HG02623 (cell line): Measurements from ENCODE around the gene IGSF1.
"Not testable (repeated sequence)": the region's sequence is repeated elsewhere in the genome, so short reads cannot be mapped to it uniquely, and the experiment has no call there.

Experiments used
- ATAC-seq: cut with Tn5 transposase; IDR thresholded peaks from one replicate; pipeline ENCODE4 v1.9.1; 2021; ENCODE audit warnings: moderate library complexity; ENCODE audit not compliant: unreplicated experiment

IGSF1 gene

GRCh38 chrX:131273011-131273410 lies 16.1 kb downstream of the IGSF1 start:
- no peak for ATAC-seq

GRCh38 chrX:131271826-131272225 lies 17.3 kb downstream of the IGSF1 start:
- ATAC-seq = no peak

GRCh38 chrX:131271274-131271673 lies 17.8 kb downstream of the IGSF1 start:
- no peak for ATAC-seq

GRCh38 chrX:131270080-131270479 lies 19.0 kb downstream of the IGSF1 start:
- no peak for ATAC-seq

GRCh38 chrX:131264665-131265064 lies 24.4 kb downstream of the IGSF1 start:
- no peak for ATAC-seq

- ATAC-seq = no peak
Measured at GRCh38 chrX:131264053-131264452, 25.1 kb downstream of the IGSF1 start.

- ATAC-seq = no peak
Measured at GRCh38 chrX:131262738-131263679, 26.1 kb downstream of the IGSF1 start.

GRCh38 chrX:131262200-131262599 lies 26.9 kb downstream of the IGSF1 start:
- ATAC-seq = no peak

GRCh38 chrX:131257367-131257766 lies 31.7 kb downstream of the IGSF1 start:
- no peak for ATAC-seq

- ATAC-seq = not testable (repeated sequence)
Measured at GRCh38 chrX:131250984-131251738, 37.9 kb downstream of the IGSF1 start.

- no peak for ATAC-seq
Measured at GRCh38 chrX:131239057-131239456, 50.0 kb downstream of the IGSF1 start.

- ATAC-seq = no peak
Measured at GRCh38 chrX:131237363-131237762, 51.7 kb downstream of the IGSF1 start.

GRCh38 chrX:131235768-131236545 lies 53.1 kb downstream of the IGSF1 start:
- ATAC-seq = no peak

- ATAC-seq = no peak
Measured at GRCh38 chrX:131227608-131228007, 61.5 kb downstream of the IGSF1 start.

GRCh38 chrX:131226591-131226990 lies 62.5 kb downstream of the IGSF1 start:
- no peak for ATAC-seq

GRCh38 chrX:131225078-131225477 lies 64.0 kb downstream of the IGSF1 start:
- no peak for ATAC-seq
